IMR-90 (cell line): ENCODE data around the gene HPSE2. TPM values are rescaled to one million over a fixed set of nuclear protein-coding genes. Genes with fewer than 3 reads are reported as not detected.

Source experiments
- ATAC-seq: fragments of 200-7000 bp; cut with Tn5 transposase; 2 replicates; pipeline ENCODE4 v1.9.1; 2020; ENCODE audit warnings: low read depth, mild to moderate bottlenecking, moderate library complexity
- BruUV-seq: library from RNA; stranded (reverse); fragments of 400-500 nt; replicated peaks from 2 replicates; lab custom pipeline; 2021; lab: Mats Ljungman, UMichigan
- CTCF ChIA-PET: fragments of 300-600 bp; formaldehyde crosslinking; extraction: SDS; loops from one replicate; lab custom pipeline; 2021; ENCODE audit warnings: antibody characterized with exemption; lab: Yijun Ruan, JAX
- POLR2A ChIA-PET: fragments of 300-600 bp; sonication (Branson Sonifier 250); formaldehyde crosslinking; loops from one replicate; lab custom pipeline; 2022; ENCODE audit warnings: antibody characterized with exemption; ENCODE audit not compliant: unreplicated experiment; lab: Charles Lee
- DNase-seq: peaks from one replicate; pipeline ENCODE4 v3.0.0; 2013
- H2AFZ ChIP-seq: replicated peaks from 2 replicates; pipeline ENCODE3; 2013; ENCODE audit warnings: low read length, mild to moderate bottlenecking; ENCODE audit not compliant: poor library complexity
- H2AK5ac ChIP-seq: 2 replicates; pipeline ENCODE4 v1.6.1; 2013; ENCODE audit warnings: low read depth, low read length, inconsistent platforms
- H2AK9ac ChIP-seq: replicated peaks from 2 replicates; pipeline ENCODE3; 2013; ENCODE audit warnings: mild to moderate bottlenecking, low read depth, low read length, moderate library complexity; ENCODE audit not compliant: poor library complexity
- H2BK120ac ChIP-seq: 2 replicates; pipeline ENCODE4 v1.6.1; 2013; ENCODE audit warnings: low read depth, low read length, inconsistent platforms
- H2BK15ac ChIP-seq: 3 replicates; pipeline ENCODE4 v1.6.1; 2013; ENCODE audit warnings: low read depth, low read length, inconsistent platforms
- H2BK20ac ChIP-seq: 2 replicates; pipeline ENCODE4 v1.6.1; 2013; ENCODE audit warnings: low read depth, mild to moderate bottlenecking, inconsistent platforms, low read length, moderate library complexity
- H2BK5ac ChIP-seq: 2 replicates; pipeline ENCODE4 v1.6.1; 2013; ENCODE audit warnings: mild to moderate bottlenecking, low read depth, low read length, inconsistent platforms; ENCODE audit not compliant: poor library complexity, severe bottlenecking
- H3K14ac ChIP-seq: replicated peaks from 2 replicates; pipeline ENCODE4 v1.6.1; 2013; ENCODE audit warnings: low read depth, low read length, inconsistent platforms
- H3K18ac ChIP-seq: 2 replicates; pipeline ENCODE4 v1.6.1; 2013; ENCODE audit warnings: low read depth, low read length, control low read depth
- H3K23ac ChIP-seq: 2 replicates; pipeline ENCODE4 v1.6.1; 2013; ENCODE audit warnings: low read depth, low read length, inconsistent platforms
- H3K27ac ChIP-seq: 2 replicates; pipeline ENCODE4 v1.5.1; 2013; ENCODE audit warnings: mild to moderate bottlenecking, control low read depth, low read length; ENCODE audit not compliant: insufficient read depth
- H3K27me3 ChIP-seq: 2 replicates; pipeline ENCODE4 v1.6.1; 2013; ENCODE audit warnings: low read length; ENCODE audit not compliant: control insufficient read depth, insufficient read depth
- H3K36me3 ChIP-seq: 2 replicates; pipeline ENCODE4 v1.6.1; 2013; ENCODE audit warnings: low read length, mixed read lengths; ENCODE audit not compliant: control insufficient read depth, insufficient read depth
- H3K4ac ChIP-seq: 2 replicates; pipeline ENCODE4 v1.6.1; 2013; ENCODE audit warnings: low read depth, low read length, inconsistent platforms
- H3K4me1 ChIP-seq: 2 replicates; pipeline ENCODE4 v1.6.1; 2013; ENCODE audit warnings: low read length, mixed read lengths; ENCODE audit not compliant: control insufficient read depth, insufficient read depth
- H3K4me2 ChIP-seq: 2 replicates; pipeline ENCODE4 v1.6.1; 2013; ENCODE audit warnings: low read depth, mild to moderate bottlenecking, control low read depth, low read length, moderate library complexity
- H3K4me3 ChIP-seq: 2 replicates; pipeline ENCODE4 v1.5.1; 2013; ENCODE audit warnings: low read depth, mild to moderate bottlenecking, control low read depth, low read length, moderate library complexity; ENCODE audit not compliant: insufficient read depth
- H3K56ac ChIP-seq: 2 replicates; pipeline ENCODE4 v1.6.1; 2013; ENCODE audit warnings: low read length, inconsistent platforms; ENCODE audit not compliant: insufficient read depth; ENCODE audit errors: extremely low read depth
- H3K79me1 ChIP-seq, 2 experiments: 2 replicates each; pipeline ENCODE4 v1.6.1; 2013; ENCODE audit warnings: low read length in 2 of 2, inconsistent platforms in 1 of 2, low read depth in 1 of 2
- H3K9ac ChIP-seq: 2 replicates; pipeline ENCODE4 v1.6.1; 2013; ENCODE audit warnings: low read depth, low read length, control low read depth
- H3K9me1 ChIP-seq: 2 replicates; pipeline ENCODE4 v1.6.1; 2013; ENCODE audit warnings: low read length, inconsistent platforms; ENCODE audit not compliant: insufficient read depth
- H3K9me3 ChIP-seq: 2 replicates; pipeline ENCODE4 v1.6.1; 2013; ENCODE audit warnings: low read length; ENCODE audit not compliant: control insufficient read depth, insufficient read depth
- H4K20me1 ChIP-seq: 2 replicates; pipeline ENCODE4 v1.6.1; 2013; ENCODE audit warnings: low read length, inconsistent platforms; ENCODE audit not compliant: insufficient read depth
- H4K5ac ChIP-seq: 2 replicates; pipeline ENCODE4 v1.6.1; 2013; ENCODE audit warnings: mild to moderate bottlenecking, low read depth, low read length, control low read depth
- H4K8ac ChIP-seq, 2 experiments: 2 replicates each; pipeline ENCODE4 v1.6.1; 2013; ENCODE audit warnings: low read depth in 2 of 2, low read length in 2 of 2, control low read depth in 1 of 2, inconsistent platforms in 1 of 2
- H4K91ac ChIP-seq: 2 replicates; pipeline ENCODE4 v1.6.1; 2013; ENCODE audit warnings: low read depth, low read length, inconsistent platforms; ENCODE audit not compliant: insufficient read depth
- BHLHE40 ChIP-seq: fragments of 150-350 bp; IDR thresholded peaks from 2 replicates; pipeline ENCODE4 v1.6.1; 2016; ENCODE audit warnings: mild to moderate bottlenecking, low read depth, low read length
- CEBPB ChIP-seq: IDR thresholded peaks from 2 replicates; pipeline ENCODE4 v1.6.1; 2012; ENCODE audit warnings: low read depth, low read length, improper control_type of control experiment
- FOS ChIP-seq: fragments of 150-350 bp; IDR thresholded peaks from 2 replicates; pipeline ENCODE4 v1.6.1; 2016; ENCODE audit warnings: low read depth, low read length
- MAZ ChIP-seq: IDR thresholded peaks from 2 replicates; pipeline ENCODE4 v1.6.1; 2012; ENCODE audit warnings: low read depth, mild to moderate bottlenecking, low read length, improper control_type of control experiment, moderate library complexity, borderline replicate concordance
- MXI1 ChIP-seq: IDR thresholded peaks from 2 replicates; pipeline ENCODE4 v1.6.1; 2012; ENCODE audit warnings: low read depth, mild to moderate bottlenecking, low read length, moderate library complexity, borderline replicate concordance
- NFE2L2 ChIP-seq: fragments of 150-350 bp; IDR thresholded peaks from 2 replicates; pipeline ENCODE4 v1.6.1; 2016; ENCODE audit warnings: low read depth, mild to moderate bottlenecking, low read length
- RCOR1 ChIP-seq: IDR thresholded peaks from 2 replicates; pipeline ENCODE4 v1.6.1; 2012; ENCODE audit warnings: mild to moderate bottlenecking, low read length, improper control_type of control experiment; ENCODE audit not compliant: insufficient replicate concordance
- RFX5 ChIP-seq: IDR thresholded peaks from 2 replicates; pipeline ENCODE4 v1.8.0; 2012; ENCODE audit warnings: low read depth, mild to moderate bottlenecking, low read length, moderate library complexity
- whole genome bisulfite sequencing, 2 experiments: methylation state at CpG; one replicate each; pipeline versions ENCODE4 v1.1.5 to v1.1.7; 2013; ENCODE audit warnings: missing lambda C conversion rate in 2 of 2; ENCODE audit not compliant: insufficient read length in 1 of 2; ENCODE audit errors: extremely low coverage in 2 of 2; 5-methylcytosine and 5-hydroxymethylcytosine counted together
- dilution Hi-C: fragments of 300-500 bp; cut with HindIII; formaldehyde crosslinking; loops from one replicate; pipeline ENCODE4 v1.14.3; 2018; ENCODE audit warnings: low sequenced_read_pairs; ENCODE audit not compliant: unreplicated experiment
- in situ Hi-C: fragments of 300-500 bp; cut with MboI; formaldehyde crosslinking; loops from 3 replicates; pipeline ENCODE4 v1.14.3; 2019; ENCODE audit warnings: low sequenced_read_pairs, inconsistent platforms, mixed read lengths
- intact Hi-C: fragments of 100-400 bp; cut with micrococcal nuclease; formaldehyde crosslinking; loops from 2 replicates; pipeline ENCODE4 v1.10.0; 2022
- polyA plus RNA-seq, 3 experiments: library from polyadenylated mRNA; depleted of rRNA; stranded (reverse); fragments of >200 nt; gene quantifications; 2 replicates each; pipeline ENCODE4 v1.2.3, GENCODE V29; 2012; ENCODE audit warnings: low replicate concordance in 1 of 3
- total RNA-seq: library from RNA; depleted of rRNA; stranded (reverse); fragments of >200 nt; gene quantifications from 2 replicates; pipeline ENCODE4 v1.2.3, GENCODE V29; 2012
- TF ChIP-seq, protein P1 (sequence below): conservative IDR thresholded peaks from 2 replicates; pipeline ENCODE4 v1.5.1; 2012; ENCODE audit warnings: mild to moderate bottlenecking, low read depth, low read length, improper control_type of control experiment

Gene HPSE2
- total and polyA plus RNA-seq, 2 of the 4 experiments (the other 2 are of a cell fraction): not detected

DNA sequence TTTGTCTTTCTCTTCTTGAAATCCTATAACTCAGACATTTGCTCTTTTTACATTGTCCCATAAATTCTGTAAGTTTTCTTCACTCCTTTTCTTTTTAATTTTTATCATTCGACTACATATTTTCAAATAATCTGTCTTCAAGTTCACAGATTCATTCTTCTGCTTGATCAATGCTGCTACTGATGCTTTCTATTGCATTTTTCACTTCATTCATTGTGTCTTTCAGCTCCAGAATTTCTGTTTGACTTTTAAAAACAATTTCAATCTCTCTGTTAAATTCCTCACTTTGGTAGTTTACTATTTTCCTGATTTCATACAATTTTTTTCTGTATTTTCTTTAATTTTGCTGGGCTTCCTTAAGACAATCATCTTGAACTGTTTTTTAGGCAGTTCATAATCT, 230.4 kb downstream of the HPSE2 start:
- Histone ChIP-seq H2BK15ac (no peak overlapping the region), H3K9me1 (no peaks in the 10 kb centered on the region), H4K5ac (no peak overlapping the region), H4K91ac (no peak overlapping the region), H2BK120ac (no peak overlapping the region), H2AFZ (no peak overlapping the region), H3K14ac (no peak overlapping the region), H3K36me3 (no peaks in the 10 kb centered on the region), H3K79me1 (no peaks in the 10 kb centered on the region), H3K18ac (no peak overlapping the region), H3K9ac (no peak overlapping the region), H4K20me1 (no peaks in the 10 kb centered on the region), H4K8ac (no peak overlapping the region), H3K4me1 (no peaks in the 10 kb centered on the region), H3K4me2 (no peak overlapping the region), H3K56ac (no peak overlapping the region), H3K4me3 (no peak overlapping the region), H2BK20ac (no peak overlapping the region), H3K27me3 (no peaks in the 10 kb centered on the region), H3K27ac (no peak overlapping the region), H2AK5ac (no peak overlapping the region), H3K9me3 (no peaks in the 10 kb centered on the region), H3K23ac (no peak overlapping the region), H3K4ac (no peak overlapping the region), H2BK5ac (no peak overlapping the region), H2AK9ac (no peak overlapping the region)
- dilution Hi-C loops (no loop called here), in situ Hi-C loops (no loop called here), intact Hi-C loops (no loop called here)
- BruUV-seq: no TSS peak
- DNase-seq (no peak), ATAC-seq (no peak)
- CTCF ChIA-PET: no interaction called here
- 60 to 100% methylated on average over 1 of the region's 1 CpG for WGBS, 2 experiments
- no peak for TF ChIP-seq FOS
- TF ChIP-seq MXI1: no peak
- no peak for TF ChIP-seq BHLHE40
- no peak for TF ChIP-seq RCOR1
- TF ChIP-seq RFX5: no peak
- no peak for TF ChIP-seq NFE2L2
- TF ChIP-seq MAZ: no peak
- TF ChIP-seq, protein P1, sequence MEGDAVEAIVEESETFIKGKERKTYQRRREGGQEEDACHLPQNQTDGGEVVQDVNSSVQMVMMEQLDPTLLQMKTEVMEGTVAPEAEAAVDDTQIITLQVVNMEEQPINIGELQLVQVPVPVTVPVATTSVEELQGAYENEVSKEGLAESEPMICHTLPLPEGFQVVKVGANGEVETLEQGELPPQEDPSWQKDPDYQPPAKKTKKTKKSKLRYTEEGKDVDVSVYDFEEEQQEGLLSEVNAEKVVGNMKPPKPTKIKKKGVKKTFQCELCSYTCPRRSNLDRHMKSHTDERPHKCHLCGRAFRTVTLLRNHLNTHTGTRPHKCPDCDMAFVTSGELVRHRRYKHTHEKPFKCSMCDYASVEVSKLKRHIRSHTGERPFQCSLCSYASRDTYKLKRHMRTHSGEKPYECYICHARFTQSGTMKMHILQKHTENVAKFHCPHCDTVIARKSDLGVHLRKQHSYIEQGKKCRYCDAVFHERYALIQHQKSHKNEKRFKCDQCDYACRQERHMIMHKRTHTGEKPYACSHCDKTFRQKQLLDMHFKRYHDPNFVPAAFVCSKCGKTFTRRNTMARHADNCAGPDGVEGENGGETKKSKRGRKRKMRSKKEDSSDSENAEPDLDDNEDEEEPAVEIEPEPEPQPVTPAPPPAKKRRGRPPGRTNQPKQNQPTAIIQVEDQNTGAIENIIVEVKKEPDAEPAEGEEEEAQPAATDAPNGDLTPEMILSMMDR: no peak
- TF ChIP-seq CEBPB: no peak
- POLR2A ChIA-PET: no interaction called here
